ENCODE results near the gene NOP53. TPM values are rescaled to one million over a fixed set of nuclear protein-coding genes. Genes with fewer than 3 reads are reported as not detected.

Gene NOP53
- total and polyA plus RNA-seq, 2 of the 8 experiments (the other 6 are each of a cell fraction or from before 2014, with no cell fraction given) = 107 to 245 TPM

- peak overlapping the region; percentile 75; the same call in 1 of the 2 replicates for H2AFZ ChIP-seq (ENCODE audit: low read length)
Observed at GRCh38 chr19:47742634-47743033, 2.7 kb upstream of the NOP53 start.

More at GRCh38 chr19:47742634-47743033, 2.7 kb upstream of the NOP53 start:
- no peaks in the 10 kb centered on the region for H4K20me1 ChIP-seq (replicated peaks in 1 of 2; ENCODE audit: control insufficient read depth in 1 of 2, insufficient read depth in 2 of 2, low read length in 2 of 2)
- H3K9ac ChIP-seq (replicated peaks in 1 of 4; ENCODE audit: extremely low read depth in 1 of 4, low read depth in 3 of 4, low read length in 3 of 4) = no peak overlapping the region
- no peak overlapping the region for H3K18ac ChIP-seq (ENCODE audit: extremely low read depth, low read length)
- CTCF ChIA-PET (ENCODE audit: partially characterized antibody) = interaction anchor here (1.2 to 4.5 kb wide), 5 partner anchors 14 to 315 kb away, joined by 3 to 51 read pairs (median 10); partner anchors contain the start of gene EHD2
- H3K23ac ChIP-seq (ENCODE audit: insufficient read length) = no peak overlapping the region
- DNase-seq (ENCODE audit: low read depth in 1 of 2, low spot score in 2 of 2) = no peak
- POLR2A ChIA-PET (ENCODE audit: partially characterized antibody) = interaction anchor here (0.5 to 11.1 kb wide), 3 partner anchors 15 to 168 kb away, joined by 3 to 204 read pairs (median 8); no protein-coding TSS in a partner anchor
- H4K8ac ChIP-seq (ENCODE audit: extremely low read depth, insufficient read depth, low read length) = no peak overlapping the region; the same call in 1 of the 2 replicates
- H2BK12ac ChIP-seq (ENCODE audit: low read depth, low read length) = no peak overlapping the region
- peaks cover 3 to 17% of the 10 kb centered on the region in 2 experiments; a peak in 3 of 4 replicates for H3K79me2 ChIP-seq (ENCODE audit: control insufficient read depth in 1 of 2, insufficient read depth in 2 of 2, low read length in 2 of 2)
- no peak overlapping the region for H2BK5ac ChIP-seq (ENCODE audit: low read depth, low read length)
- H3K9me3 ChIP-seq (ENCODE audit: insufficient read depth in 2 of 2, low read depth in 1 of 2, low read length in 1 of 2) = no peaks in the 10 kb centered on the region
- H3K4ac ChIP-seq (replicated peaks; ENCODE audit: insufficient read length, low read depth, low read length) = no peak overlapping the region
- peaks cover 2 to 13% (median 7%) of the 10 kb centered on the region in 4 experiments; a peak in 4 of 8 replicates for H3K36me3 ChIP-seq (ENCODE audit: control insufficient read depth in 2 of 4, insufficient read depth in 4 of 4, low read length in 3 of 4)
- H2BK15ac ChIP-seq (ENCODE audit: low read length) = no peak overlapping the region
- no peak for TF ChIP-seq POLR2A (IDR thresholded peaks at IDR 0.05; ENCODE audit: control extremely low read depth in 1 of 2, low read depth in 2 of 2, low read length in 2 of 2)
- TF ChIP-seq NRF1 (IDR thresholded peaks at IDR 0.05; ENCODE audit: low read depth, low read length) = no peak
- no peak for TF ChIP-seq CHD1 (IDR thresholded peaks at IDR 0.05; ENCODE audit: low read depth, low read length)
- no peak for TF ChIP-seq CEBPB (IDR thresholded peaks at IDR 0.05; ENCODE audit: low read depth, low read length)
- TF ChIP-seq RFX5 (IDR thresholded peaks at IDR 0.05; ENCODE audit: borderline replicate concordance, low read depth, low read length) = no peak
- TF ChIP-seq JUND (IDR thresholded peaks at IDR 0.05; ENCODE audit: low read length) = no peak
- TF ChIP-seq TAF7 (optimal IDR thresholded peaks at IDR 0.05; ENCODE audit: borderline replicate concordance, low read depth, low read length) = no peak
- no peak for TF ChIP-seq ATF3 (IDR thresholded peaks at IDR 0.05; ENCODE audit: insufficient read depth, low read depth, low read length)
- no peak for TF ChIP-seq HDAC2 (IDR thresholded peaks at IDR 0.05; ENCODE audit: borderline replicate concordance in 1 of 2, low read depth in 2 of 2, low read length in 2 of 2)
- TF ChIP-seq ASH2L (IDR thresholded peaks at IDR 0.05; ENCODE audit: low read length) = no peak
- H2BK120ac ChIP-seq (replicated peaks; ENCODE audit: low read depth, low read length) = peak overlapping the region; percentile 22
- no peaks in the 10 kb centered on the region for H3K79me1 ChIP-seq (ENCODE audit: low read depth, low read length)
- peaks cover 0 to 15% (median 4%) of the 10 kb centered on the region in 4 experiments; a peak in 4 of 7 replicates for H3K4me1 ChIP-seq (replicated peaks in 1 of 4; ENCODE audit: control insufficient read depth in 3 of 4, insufficient read depth in 4 of 4, low read length in 3 of 4)
- no peak for FAIRE-seq
- H3K27me3 ChIP-seq (replicated peaks in 1 of 4; ENCODE audit: control insufficient read depth in 3 of 4, extremely low read depth in 1 of 4, insufficient read depth in 3 of 4, low read length in 3 of 4) = no peaks in the 10 kb centered on the region
- no peak overlapping the region for H4K5ac ChIP-seq (ENCODE audit: insufficient read length, low read depth, low read length)
- no peak overlapping the region for H3K27ac ChIP-seq (ENCODE audit: low read depth, low read length)
- H2AK5ac ChIP-seq (ENCODE audit: low read depth, low read length) = no peak overlapping the region
- peak overlapping the region; percentile 36 to 95 for H3K4me2 ChIP-seq (ENCODE audit: insufficient read depth in 1 of 2, low read depth in 2 of 2, low read length in 2 of 2)
- H2BK20ac ChIP-seq (ENCODE audit: low read length) = no peak overlapping the region
- 53% methylated on average over 13 of the region's 13 CpGs; no CpG with 5 or more reads in 1 of the 2 experiments for WGBS, 2 experiments (ENCODE audit: extremely low coverage in 1 of 2, insufficient coverage in 1 of 2, insufficient read length in 1 of 2, insufficient replicate concordance in 2 of 2, low coverage in 1 of 2, low lambda C conversion rate in 2 of 2, missing lambda C conversion rate in 1 of 2)
- peak overlapping the region; percentile 55 for H4K91ac ChIP-seq (replicated peaks; ENCODE audit: insufficient read length, low read length)
- peaks cover 7% of the 10 kb centered on the region; the same call in 1 of the 2 replicates for H3K23me2 ChIP-seq (ENCODE audit: low read depth, low read length)
- H3K56ac ChIP-seq (replicated peaks; ENCODE audit: insufficient read length, low read depth, low read length) = no peak overlapping the region
- no peak overlapping the region for H3K14ac ChIP-seq (ENCODE audit: insufficient read length)
- H3K4me3 ChIP-seq (ENCODE audit: extremely low read depth in 1 of 4, insufficient read depth in 2 of 4, low read depth in 3 of 4, low read length in 4 of 4) = peak overlapping the region in 1 of 4 experiments; percentile 66; a peak in 3 of 8 replicates
